GM21447 (cell line): ENCODE results near the gene SETDB1.
"Not testable (repeated sequence)": the region's sequence is repeated elsewhere in the genome, so short reads cannot be mapped to it uniquely, and the experiment has no call there.

ENCODE experiments used
- ATAC-seq: cut with Tn5 transposase; IDR thresholded peaks from one replicate; pipeline ENCODE4 v1.9.1; 2021; ENCODE audit not compliant: unreplicated experiment

The SETDB1 gene

GRCh38 chr1:150928775-150929174, 2.6 kb downstream of the SETDB1 start:
- ATAC-seq: not testable (repeated sequence)

- no peak for ATAC-seq
Measured at GRCh38 chr1:150931773-150932172, 5.6 kb downstream of the SETDB1 start.

GRCh38 chr1:150944856-150945255, 18.7 kb downstream of the SETDB1 start:
- no peak for ATAC-seq

- no peak for ATAC-seq
Measured at GRCh38 chr1:150954708-150955107, 28.5 kb downstream of the SETDB1 start.

- no peak for ATAC-seq
Measured at GRCh38 chr1:150955280-150955679, 29.1 kb downstream of the SETDB1 start.

- ATAC-seq: no peak
Measured at GRCh38 chr1:150957666-150958065, 31.5 kb downstream of the SETDB1 start.

GRCh38 chr1:150960646-150961045, 34.5 kb downstream of the SETDB1 start:
- no peak for ATAC-seq

- no peak for ATAC-seq
Measured at GRCh38 chr1:150961756-150962155, 35.6 kb downstream of the SETDB1 start.

- no peak for ATAC-seq
Measured at GRCh38 chr1:150963321-150964163, 37.4 kb downstream of the SETDB1 start.

- ATAC-seq: no peak
Measured at GRCh38 chr1:150964164-150964489, 38.0 kb downstream of the SETDB1 start.

- ATAC-seq: no peak
Measured at GRCh38 chr1:150965605-150966004, 39.4 kb downstream of the SETDB1 start.

- ATAC-seq: no peak
Measured at GRCh38 chr1:150966011-150966410, 39.8 kb downstream of the SETDB1 start.

- ATAC-seq: no peak
Measured at GRCh38 chr1:150967936-150968335, 41.8 kb downstream of the SETDB1 start.

GRCh38 chr1:150968491-150968890, 42.3 kb downstream of the SETDB1 start:
- ATAC-seq: no peak

- no peak for ATAC-seq
Measured at GRCh38 chr1:150969626-150970025, 43.5 kb downstream of the SETDB1 start.

GRCh38 chr1:150970808-150971582, 44.8 kb downstream of the SETDB1 start:
- ATAC-seq: no peak

- ATAC-seq: no peak
Measured at GRCh38 chr1:150971583-150972416, 45.6 kb downstream of the SETDB1 start.

GRCh38 chr1:150972417-150972940, 46.3 kb downstream of the SETDB1 start:
- ATAC-seq: no peak

- peak; percentile 4 for ATAC-seq
Measured at GRCh38 chr1:150973258-150973835, 47.2 kb downstream of the SETDB1 start.

GRCh38 chr1:150973836-150974579, 47.8 kb downstream of the SETDB1 start:
- ATAC-seq: peak; percentile 29
